Nephron progenitor cell (in vitro differentiated cells): ENCODE data around the gene WDR59.
A peak's percentile ranks its signal among the peaks of the same experiment; 100 is the strongest.
"Not testable (repeated sequence)": the region's sequence is repeated elsewhere in the genome, so short reads cannot be mapped to it uniquely, and the experiment has no call there.

ENCODE experiments used
- DNase-seq: peaks from one replicate; pipeline ENCODE4 v3.0.0; 2021
- H3K27ac Mint-ChIP-seq: 2 replicates; pipeline ENCODE4 v1.8.0; 2021; ENCODE audit warnings: mild to moderate bottlenecking, moderate library complexity, mixed read lengths
- H3K27me3 Mint-ChIP-seq: 2 replicates; pipeline ENCODE4 v1.8.0; 2021; ENCODE audit warnings: mild to moderate bottlenecking, low read depth, mixed read lengths; ENCODE audit not compliant: poor library complexity
- H3K36me3 Mint-ChIP-seq: 2 replicates; pipeline ENCODE4 v1.8.0; 2021; ENCODE audit warnings: low read depth, mixed read lengths
- H3K4me1 Mint-ChIP-seq: 2 replicates; pipeline ENCODE4 v1.8.0; 2021; ENCODE audit warnings: mixed read lengths
- H3K4me3 Mint-ChIP-seq: 2 replicates; pipeline ENCODE4 v1.8.0; 2021; ENCODE audit warnings: mild to moderate bottlenecking, moderate library complexity, mixed read lengths
- H3K9me3 Mint-ChIP-seq: 2 replicates; pipeline ENCODE4 v1.8.0; 2021; ENCODE audit warnings: mild to moderate bottlenecking, moderate library complexity, mixed read lengths
- CTCF ChIP-seq: fragments of 200-600 bp; sonication (generic); IDR thresholded peaks from 2 replicates; pipeline ENCODE4 v1.5.0; 2021; ENCODE audit warnings: antibody characterized with exemption

The WDR59 gene

GRCh38 chr16:75014318-75014717 lies 29.4 kb upstream of the WDR59 start:
- Mint-ChIP-seq H3K9me3 (peaks cover 11% of the 10 kb centered on the region), H3K4me3 (no peak overlapping the region), H3K27me3 (no peaks in the 10 kb centered on the region), H3K4me1 (peaks cover 26% of the 10 kb centered on the region), H3K36me3 (peaks cover 60% of the 10 kb centered on the region), H3K27ac (peak overlapping the region; percentile 11)
- TF ChIP-seq CTCF = no peak
- no peak for DNase-seq

DNA sequence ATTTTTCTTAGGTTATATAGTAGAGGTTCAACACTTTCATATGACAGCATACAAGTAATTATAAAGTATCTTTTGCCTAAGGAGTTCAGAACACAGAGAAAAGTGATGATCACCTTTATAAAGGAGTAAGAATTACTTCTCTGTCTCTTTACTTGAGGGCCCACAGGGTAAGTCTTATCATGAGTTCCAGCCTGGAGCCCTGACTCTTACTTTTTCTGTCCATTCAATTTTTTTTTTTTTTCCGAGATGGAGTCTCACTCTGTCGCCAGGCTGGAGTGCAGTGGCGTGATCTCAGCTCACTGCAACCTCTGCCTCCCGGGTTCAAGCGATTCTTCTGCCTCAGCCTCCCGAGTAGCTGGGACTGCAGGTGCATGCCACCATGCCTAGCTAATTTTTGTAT lies 28.2 kb upstream of the WDR59 start:
- not testable (repeated sequence) for DNase-seq, H3K27me3 Mint-ChIP-seq, H3K4me3 Mint-ChIP-seq, H3K27ac Mint-ChIP-seq
- Mint-ChIP-seq H3K4me1 (peaks cover 26% of the 10 kb centered on the region), H3K36me3 (peaks cover 60% of the 10 kb centered on the region), H3K9me3 (peaks cover 13% of the 10 kb centered on the region)

GRCh38 chr16:75012380-75013081 lies 27.6 kb upstream of the WDR59 start:
- peaks cover 60% of the 10 kb centered on the region for H3K36me3 Mint-ChIP-seq

GRCh38 chr16:75011634-75012307 lies 26.8 kb upstream of the WDR59 start:
- peak overlapping the region; percentile 81 for H3K27ac Mint-ChIP-seq
- H3K36me3 Mint-ChIP-seq = peaks cover 62% of the 10 kb centered on the region
- TF ChIP-seq CTCF = no peak
- no peak for DNase-seq
- H3K27me3 Mint-ChIP-seq = no peaks in the 10 kb centered on the region
- peaks cover 17% of the 10 kb centered on the region for H3K9me3 Mint-ChIP-seq
- H3K4me1 Mint-ChIP-seq = peaks cover 22% of the 10 kb centered on the region
- no peak overlapping the region for H3K4me3 Mint-ChIP-seq

More at GRCh38 chr16:75012380-75013081, 27.6 kb upstream of the WDR59 start:
- peaks cover 14% of the 10 kb centered on the region for H3K9me3 Mint-ChIP-seq
- H3K27ac Mint-ChIP-seq = peak overlapping the region; percentile 94
- no peaks in the 10 kb centered on the region for H3K27me3 Mint-ChIP-seq
- peak overlapping the region; percentile 2 for H3K4me3 Mint-ChIP-seq
- no peak for DNase-seq
- TF ChIP-seq CTCF = no peak
- peaks cover 23% of the 10 kb centered on the region for H3K4me1 Mint-ChIP-seq

- Mint-ChIP-seq H3K4me1 (peaks cover 22% of the 10 kb centered on the region), H3K27me3 (no peaks in the 10 kb centered on the region), H3K4me3 (no peak overlapping the region), H3K27ac (no peak overlapping the region), H3K36me3 (peaks cover 57% of the 10 kb centered on the region), H3K9me3 (peaks cover 17% of the 10 kb centered on the region)
- TF ChIP-seq CTCF = no peak
- no peak for DNase-seq
Measured at GRCh38 chr16:75010427-75010826, 25.5 kb upstream of the WDR59 start.

GRCh38 chr16:75007443-75007842 lies 22.5 kb upstream of the WDR59 start:
- Mint-ChIP-seq H3K27me3 (peaks cover 7% of the 10 kb centered on the region), H3K9me3 (peaks cover 13% of the 10 kb centered on the region), H3K36me3 (peaks cover 59% of the 10 kb centered on the region), H3K4me1 (peaks cover 28% of the 10 kb centered on the region), H3K27ac (peak overlapping the region; percentile 10), H3K4me3 (no peak overlapping the region)
- no peak for DNase-seq
- TF ChIP-seq CTCF = no peak
